HG03439 (cell line): ENCODE measurements around the gene VPS13C.

Experiments
- ATAC-seq: cut with Tn5 transposase; IDR thresholded peaks from one replicate; pipeline ENCODE4 v1.9.1; 2021; ENCODE audit warnings: mild to moderate bottlenecking, moderate library complexity; ENCODE audit not compliant: unreplicated experiment

Gene VPS13C

DNA sequence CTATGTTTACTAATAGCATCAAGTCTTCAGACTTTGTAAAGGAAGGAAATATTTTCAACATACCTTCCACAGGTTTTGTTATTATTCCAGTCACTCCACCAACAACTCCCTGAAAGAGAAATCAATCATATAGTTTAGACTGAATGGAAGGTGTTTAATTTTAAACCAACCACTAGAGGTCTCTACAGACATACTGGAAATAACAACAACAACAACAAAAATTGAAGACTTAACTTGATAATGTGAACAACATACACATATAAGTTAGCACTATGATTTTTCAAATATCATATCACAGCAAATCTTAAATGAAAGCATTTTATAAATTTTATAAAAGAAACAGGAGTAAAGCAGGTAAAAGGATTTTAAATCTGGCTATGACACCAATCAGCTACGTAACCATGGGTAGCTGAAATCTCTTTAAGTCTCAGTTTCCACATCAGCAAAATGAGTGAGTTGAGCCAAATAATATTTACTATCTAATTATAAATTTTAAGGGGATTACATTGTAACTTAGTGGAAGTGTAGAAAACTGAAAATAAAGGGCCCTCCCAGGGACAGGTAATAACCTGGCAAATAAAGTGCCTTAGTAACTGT is 188.2 kb downstream of the VPS13C start:
- ATAC-seq: no peak

DNA sequence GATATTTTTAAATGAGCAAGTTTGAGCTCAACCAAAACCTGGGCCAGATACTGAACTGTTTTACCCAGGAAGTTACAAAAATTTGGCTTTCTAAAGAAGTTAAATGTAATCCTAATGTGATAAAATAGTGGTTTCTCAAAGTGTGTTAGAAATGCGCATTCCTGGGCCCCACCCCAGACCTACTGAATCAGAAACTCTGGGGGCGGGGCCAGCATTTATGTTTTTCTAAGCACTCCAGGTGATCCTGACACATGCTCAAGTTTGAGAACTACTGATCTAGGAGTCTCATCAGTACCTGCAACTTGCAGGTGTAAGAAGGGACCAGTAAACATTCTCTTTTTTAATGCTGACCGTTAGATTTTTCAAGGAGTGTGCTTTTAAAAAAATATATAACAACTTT is 190.6 kb downstream of the VPS13C start:
- no peak for ATAC-seq

DNA sequence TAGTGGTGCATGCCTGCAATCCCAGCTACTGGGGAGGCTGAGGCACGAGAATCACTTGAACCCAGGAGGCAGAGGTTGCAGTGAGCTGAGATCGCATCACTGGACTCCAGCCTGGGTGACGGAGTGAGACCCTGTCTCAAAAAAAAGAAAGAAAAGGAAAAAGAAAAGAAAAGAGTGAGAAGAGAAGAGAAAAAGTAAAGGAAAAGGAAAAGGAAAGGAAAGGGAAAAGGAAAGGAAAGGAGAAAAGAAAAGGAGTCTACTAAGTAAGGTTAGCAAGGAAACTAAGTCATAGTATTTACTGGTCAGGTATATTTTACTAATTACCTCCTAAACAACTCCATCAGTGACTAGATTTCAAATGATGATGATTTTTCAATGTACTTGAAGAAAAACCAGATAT is 198.3 kb downstream of the VPS13C start:
- ATAC-seq: no peak

DNA sequence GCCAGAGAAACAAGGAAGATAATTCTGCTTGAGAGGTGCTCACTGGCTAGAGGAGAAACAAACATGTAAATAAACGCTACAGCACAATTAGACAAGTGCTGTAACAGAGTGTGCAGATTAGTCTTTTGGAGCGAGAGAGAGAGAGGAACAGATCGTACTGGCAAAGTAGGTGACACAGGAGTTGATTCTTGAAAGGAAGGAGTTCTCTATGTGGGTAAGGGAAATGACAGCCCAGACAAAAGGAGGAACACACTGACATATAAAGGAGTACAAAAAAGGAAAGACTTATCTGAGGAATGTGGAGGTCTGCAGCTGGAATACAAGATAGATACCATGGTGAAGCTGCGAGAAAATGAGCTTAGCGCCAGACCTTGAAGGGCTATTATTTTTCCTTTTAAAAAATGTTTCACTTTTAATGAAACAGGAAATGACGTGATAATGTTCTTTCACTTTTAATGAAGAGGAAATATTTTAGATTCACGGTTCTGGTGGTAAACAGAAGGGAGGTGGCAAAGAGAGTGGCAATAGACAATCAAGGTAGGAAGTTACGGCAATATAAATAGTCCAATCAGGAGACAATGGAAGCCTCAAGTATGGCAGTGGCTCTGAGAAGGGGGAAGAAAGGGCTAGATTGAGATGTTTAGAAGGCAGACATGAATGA is 202.9 kb downstream of the VPS13C start:
- no peak for ATAC-seq

DNA sequence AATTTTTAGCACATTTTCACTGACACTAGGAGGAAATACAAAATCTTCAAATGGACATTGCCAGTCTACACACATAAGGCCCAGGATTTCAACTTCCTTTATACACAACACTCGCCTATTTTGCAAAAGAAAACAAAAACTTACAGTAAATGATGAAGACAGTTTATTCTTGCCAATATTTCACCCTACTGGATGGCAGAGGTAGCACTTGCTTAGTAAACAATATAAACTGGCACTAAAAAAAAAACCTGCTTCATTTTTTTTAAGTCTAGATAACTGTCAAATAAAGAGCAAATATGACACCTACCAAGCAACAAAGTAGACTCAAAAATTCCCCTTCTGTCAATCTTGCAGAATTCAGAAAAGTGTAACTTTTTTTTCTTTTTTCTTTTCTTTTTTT is 204.0 kb downstream of the VPS13C start:
- no peak for ATAC-seq

DNA sequence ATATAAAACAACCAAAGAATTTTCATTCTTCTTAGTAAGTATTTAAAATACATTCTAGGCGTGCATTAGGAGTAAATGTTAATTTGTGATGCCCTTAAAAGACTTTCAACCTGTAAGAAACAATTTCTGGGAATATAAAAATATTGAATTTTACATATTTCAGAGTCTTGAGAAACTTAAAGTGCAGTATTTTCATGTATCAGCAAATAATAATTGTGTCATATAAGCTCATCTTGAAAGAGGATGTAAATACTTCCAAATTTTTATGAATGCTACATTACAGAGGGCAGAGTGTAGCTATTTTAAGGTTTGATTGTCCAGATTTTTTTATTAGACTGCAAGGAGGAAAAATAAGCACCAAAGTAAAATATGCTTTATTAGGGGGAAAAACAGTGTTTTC is 207.1 kb downstream of the VPS13C start:
- ATAC-seq: no peak

DNA sequence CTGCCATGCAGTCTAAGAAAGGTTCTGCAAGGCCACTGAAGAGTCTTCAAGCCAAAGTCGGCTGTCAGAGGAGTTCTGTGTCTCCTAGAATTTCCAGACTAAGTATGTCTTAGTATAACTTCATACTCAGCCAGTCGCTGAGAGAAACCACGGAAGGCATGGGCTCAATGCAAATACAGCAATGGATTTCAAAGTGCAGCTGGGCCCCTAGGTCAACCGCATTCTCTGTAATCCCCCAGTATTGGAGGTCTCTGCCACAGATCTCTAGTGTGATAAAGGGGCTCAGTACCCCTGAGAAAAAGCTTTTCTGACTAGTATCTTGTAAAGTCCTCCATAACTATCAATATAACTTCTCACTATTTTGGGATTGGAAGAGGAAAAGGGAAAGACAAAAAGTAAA is 208.3 kb downstream of the VPS13C start:
- ATAC-seq: no peak

DNA sequence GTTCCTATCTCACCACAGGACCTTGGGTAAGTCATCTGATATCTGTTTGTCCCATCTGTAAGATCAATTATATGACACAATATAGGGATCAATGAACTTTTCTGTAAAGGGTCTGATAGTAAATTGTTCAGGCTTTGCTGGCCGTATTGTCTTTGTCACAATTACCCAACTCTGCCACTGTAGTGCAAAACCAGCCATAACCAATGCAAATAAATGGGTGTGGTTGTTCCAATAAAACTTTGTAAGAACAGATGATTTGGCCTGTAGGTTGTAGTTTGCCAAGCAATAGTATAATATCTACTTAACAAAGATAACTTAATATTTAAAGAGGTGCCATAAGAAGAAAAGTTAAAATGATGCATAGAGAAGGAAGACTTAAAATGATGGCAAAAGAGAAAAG is 210.8 kb downstream of the VPS13C start:
- ATAC-seq: no peak

DNA sequence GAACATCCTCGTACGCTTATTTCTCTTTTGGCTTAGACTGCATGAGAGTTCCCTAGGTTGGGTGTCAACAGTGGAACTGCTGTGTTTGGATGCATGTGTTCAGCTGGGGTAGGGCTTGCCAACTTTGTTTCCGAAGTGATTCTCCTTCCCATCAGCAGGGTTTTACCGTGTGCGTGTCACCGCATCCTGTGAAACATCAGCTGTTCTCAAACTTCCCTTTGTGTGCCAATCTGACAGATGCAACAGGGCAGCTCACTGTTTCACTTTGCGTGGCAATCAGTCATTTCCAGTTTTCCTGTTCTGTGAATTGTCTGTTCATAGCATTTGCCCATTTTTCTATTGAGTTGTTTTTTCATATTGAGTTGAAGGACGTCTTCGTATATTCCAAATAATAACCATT is 218.8 kb downstream of the VPS13C start:
- ATAC-seq: no peak

DNA sequence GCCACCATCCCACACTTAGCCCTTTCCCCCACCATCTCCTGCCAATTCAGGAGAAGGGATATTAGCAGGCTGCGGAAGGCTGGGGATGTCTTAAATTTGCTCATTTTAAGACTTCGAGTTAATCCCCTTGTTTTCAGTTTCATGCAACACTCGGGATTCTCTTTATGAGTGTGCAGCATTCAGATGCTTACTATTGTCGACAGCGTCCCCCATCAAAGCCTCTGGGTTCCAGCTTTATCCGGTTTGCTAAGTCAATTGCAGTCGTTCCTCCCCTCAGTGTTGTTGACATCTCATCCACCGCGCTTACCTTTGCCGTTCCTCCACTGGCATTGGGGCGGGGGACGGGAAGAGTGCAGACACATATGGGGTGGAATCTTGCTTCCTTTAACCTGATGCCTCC is 220.2 kb downstream of the VPS13C start:
- ATAC-seq: no peak

DNA sequence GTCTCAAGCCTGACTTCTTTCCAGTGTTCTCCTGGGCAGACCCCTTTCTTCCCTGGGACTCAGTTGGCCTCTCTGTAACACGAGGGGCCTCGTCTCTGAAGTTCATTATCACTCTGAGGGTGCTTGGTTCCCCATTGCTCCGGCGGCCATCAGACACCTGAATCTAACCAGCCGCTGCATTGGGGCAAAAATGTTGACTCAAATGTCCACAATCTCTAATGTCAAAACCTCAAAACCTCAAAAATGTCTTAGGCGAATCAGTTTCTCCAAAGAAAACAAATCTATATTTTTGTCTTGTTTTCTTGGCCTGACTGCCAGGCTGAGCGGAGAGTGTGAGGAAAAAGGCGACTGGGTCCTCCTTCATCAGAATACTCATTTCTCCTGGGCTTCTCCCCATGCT is 220.7 kb downstream of the VPS13C start:
- ATAC-seq: no peak

DNA sequence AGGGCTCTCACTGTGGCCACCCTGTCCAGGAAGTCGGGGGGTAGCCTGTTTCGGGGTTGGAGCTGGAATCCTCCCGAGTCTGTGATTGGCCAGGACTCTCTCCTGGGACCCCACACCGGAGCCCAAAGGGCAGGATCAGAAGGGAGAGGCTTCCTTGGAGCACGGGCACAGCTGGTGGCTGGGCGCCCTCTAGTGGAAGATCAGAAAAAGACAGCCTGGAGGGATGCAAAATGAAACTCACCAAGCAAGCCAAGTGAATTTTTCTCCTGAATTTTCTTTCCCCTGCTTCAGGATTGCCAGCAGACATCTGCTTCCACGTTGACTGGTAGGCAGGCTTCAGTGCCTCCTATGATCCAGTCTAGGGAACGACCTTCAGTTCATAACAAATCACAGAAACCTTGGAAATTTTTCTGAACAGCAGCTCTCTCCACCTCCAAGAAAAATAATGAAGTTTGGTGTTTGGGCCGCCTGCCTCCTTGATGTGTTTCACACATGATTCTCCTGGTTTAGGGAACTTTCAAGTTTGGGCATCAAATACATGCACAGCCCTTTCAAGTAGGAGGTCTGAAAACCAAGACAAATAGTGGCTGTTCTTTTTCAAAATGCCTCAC is 224.6 kb downstream of the VPS13C start:
- no peak for ATAC-seq

DNA sequence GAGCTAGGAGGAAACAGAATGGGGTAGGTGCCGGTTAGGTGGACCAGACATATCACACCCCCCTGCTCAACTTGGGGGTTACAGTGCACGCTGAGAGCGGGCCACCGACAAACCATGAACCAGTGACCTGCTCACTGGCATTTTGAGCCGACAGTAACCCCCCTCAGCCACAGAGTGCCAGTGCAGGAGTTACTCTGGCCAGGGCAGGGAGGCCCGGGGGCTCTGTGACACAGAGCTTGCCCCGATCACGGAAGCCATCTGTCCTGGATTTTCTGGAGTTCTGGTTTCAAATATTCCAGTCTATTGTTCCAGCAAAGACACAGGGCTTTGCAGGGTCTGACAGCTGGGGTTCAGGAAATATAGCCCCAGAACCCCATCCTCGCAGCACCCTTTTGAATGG is 225.2 kb downstream of the VPS13C start:
- ATAC-seq: no peak

DNA sequence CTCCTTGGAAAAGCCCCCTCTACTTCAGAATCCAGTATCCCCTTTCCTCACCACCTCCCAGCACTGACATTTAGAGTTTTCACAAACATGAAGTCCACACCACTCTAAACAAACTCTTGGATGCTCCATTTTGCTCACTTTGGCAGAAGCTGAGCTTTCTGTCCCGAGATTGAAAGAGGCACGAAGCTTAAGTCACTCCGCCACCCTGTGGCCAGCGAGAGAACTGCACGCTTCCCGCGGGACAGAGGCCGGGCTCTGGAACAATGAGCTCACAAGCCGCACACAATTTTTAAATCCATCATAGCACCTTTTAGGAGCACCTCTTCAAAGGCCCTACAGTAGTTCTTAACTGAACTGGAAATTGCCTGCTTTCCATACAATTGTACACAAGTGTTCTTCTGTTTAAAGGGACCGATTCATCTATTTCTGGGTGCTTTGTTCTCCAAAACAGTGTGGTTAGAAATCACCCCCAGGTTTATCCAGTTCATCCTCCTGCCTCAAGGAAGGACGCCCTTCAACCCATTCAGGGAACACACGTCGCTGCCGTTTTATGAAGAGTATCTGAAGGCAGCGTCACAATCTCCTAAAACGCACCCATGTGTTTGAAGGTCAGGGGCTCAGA is 226.1 kb downstream of the VPS13C start:
- no peak for ATAC-seq

DNA sequence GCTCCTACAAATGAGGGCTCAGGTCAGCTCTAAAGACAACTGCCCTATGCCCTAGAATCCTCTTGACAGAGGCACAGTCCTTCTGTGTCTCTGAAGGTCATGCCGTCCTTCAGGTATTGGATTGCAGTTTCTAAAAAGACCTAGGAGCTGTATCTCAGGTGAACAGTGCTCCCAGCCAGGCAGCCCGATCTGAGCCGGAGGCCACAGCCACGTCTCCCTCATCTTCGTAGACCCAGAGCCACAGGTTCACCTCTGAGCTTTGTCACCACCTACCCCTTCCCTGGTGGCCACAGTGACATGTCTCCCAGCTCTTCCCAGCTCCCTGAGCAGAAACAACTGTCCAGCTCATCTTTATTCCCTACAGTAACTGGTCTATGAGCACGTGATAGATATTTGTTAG is 228.0 kb downstream of the VPS13C start:
- ATAC-seq: no peak

DNA sequence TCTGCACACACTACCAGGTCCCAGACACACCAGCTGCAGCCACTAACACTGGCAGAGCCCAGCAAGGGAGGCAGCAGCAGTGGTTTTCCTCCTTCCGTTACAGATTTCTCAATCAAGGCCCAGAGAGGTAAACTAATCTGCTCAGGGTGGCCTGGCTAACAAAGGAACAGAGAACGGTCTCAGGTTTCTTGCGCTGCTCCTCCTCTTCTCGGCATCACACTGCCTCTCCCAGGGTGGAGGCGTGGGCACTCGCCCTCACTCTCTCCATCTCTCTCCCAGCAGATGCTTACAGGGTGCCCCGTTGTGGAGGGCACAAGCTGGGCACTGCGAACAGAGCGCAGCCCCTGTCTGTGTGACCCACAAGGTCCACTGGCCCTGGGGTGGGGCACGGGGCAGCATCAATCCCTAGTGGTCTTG is 228.7 kb downstream of the VPS13C start:
- ATAC-seq: no peak

DNA sequence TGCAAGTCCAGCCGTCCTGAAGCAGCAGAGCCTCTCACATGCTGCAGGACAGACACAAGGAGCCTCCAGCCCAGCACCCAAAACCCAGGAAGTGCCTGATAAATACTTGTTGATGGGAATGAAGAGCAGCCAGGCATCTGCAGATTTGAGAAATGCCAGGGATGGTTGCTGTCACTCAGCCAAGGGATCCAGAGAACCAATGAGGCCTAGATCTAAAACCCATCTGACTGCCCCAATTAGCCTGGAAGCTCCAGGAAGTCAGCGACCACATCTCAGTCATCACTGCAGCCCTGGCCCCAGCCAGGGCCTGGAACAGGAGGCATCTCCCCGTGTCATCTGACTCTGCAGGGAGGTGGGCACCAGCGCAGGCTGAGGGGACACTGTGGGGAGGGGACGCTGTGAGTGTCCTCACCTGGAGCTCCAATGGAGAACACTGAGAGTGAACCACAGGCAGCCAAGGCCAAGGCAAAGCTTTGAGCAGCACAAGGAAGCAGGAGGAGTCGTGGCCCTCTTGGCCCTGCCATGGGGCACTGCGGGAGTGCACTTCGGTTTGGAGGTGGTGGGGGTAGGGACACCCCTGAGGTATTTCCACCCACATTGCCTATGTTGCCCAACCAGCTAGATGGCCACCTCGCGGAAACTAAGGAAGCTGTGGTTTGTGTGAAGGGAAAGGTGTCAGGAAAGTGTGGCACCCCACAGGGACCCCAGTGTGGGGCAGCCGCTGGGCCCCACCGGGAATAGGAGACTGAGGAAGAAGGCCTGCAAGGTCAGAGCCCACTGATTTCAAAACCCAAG is 229.5 kb downstream of the VPS13C start:
- ATAC-seq: no peak

DNA sequence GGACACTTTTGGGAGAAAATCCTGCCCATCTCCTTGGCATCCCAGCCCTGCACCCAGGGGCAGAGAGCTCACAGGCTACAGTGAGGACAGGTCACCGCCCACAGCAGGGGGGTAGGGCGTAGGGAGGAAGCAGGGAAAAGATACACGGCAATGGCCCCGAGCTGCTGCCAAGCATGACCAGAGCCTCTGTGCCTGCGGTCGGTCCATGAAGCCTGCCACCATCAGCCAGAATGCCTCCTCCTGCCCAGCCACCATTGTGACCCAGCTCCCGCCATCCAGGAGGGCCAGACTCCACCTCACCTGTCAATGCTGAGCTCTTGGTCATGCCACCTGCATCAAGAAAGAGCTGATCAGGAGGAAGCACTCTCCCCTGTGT is 230.7 kb downstream of the VPS13C start:
- no peak for ATAC-seq

DNA sequence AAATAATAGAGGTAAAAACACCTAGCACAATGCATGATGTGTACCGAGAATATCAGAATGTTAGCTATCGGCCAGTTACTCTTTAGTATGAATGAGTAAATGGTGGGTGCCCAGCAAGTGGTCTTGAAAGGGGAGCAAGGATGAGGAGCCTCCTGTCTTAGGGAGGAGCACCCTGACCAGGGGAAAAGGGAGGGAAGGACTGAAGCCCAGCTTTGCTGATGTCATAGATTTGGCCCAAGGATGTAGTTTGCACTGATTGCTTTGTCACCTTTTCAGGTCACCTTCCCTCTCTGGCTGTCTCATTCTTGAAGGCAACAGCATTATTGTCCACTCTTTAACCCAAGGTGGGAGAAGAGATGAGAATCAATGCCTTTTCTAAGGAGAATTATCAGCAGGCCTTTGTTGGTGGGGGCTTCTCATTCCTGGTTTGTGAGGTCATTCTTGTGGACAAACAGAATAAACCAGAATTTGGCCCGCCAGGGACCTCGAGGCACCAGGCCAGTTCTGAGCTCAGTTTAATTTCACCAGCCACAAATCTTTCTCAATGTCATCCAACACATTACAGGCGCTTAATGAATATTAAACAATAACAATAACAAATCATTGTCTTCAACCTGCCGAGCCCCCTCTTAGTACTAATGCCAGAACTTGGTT is 231.3 kb downstream of the VPS13C start:
- no peak for ATAC-seq

DNA sequence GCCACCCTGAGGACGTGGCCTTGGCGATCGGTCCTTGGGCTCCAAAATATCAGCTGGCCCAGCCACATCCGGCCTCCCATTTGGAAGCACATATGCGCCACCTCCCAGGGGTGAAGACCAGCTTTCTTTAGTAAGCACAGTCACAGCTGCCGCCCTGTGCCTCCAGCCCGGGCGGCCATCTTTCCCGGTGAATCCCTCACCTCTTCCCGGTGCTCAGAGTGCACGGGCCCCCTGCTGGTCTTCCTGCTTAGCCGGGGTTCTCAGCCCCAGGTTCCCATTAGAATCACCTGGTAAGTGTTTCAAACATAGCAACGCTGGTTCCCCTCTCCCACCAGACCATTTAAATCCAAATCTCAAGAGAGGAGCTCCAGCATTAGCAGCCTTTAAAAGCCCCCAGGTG is 232.2 kb downstream of the VPS13C start:
- ATAC-seq: no peak

DNA sequence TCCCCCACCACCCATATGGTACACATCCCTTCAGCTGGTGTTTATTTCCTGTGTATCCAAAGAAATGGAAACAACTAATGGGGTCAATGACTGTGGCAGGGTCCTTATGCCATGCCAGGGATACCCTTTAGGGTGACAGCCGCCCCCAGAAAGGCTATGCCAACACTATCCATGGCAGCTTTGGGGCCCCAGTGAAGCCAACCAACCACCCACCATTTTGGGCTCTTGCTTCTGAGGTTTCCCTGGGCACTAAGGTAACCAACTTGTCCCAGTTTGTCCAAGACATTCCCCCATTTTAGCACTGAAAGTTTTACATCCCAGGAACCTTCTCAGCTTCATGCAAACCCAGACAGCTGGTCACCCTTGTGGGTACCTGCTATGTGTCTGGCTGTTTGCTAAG is 233.1 kb downstream of the VPS13C start:
- ATAC-seq: no peak
